Skeletal muscle tissue (tissue), 4 donors: ENCODE results near the gene DTYMK. TPM values are rescaled to one million over a fixed set of nuclear protein-coding genes. Genes with fewer than 3 reads are reported as not detected.

Experiments used
- H3K27ac ChIP-seq: one replicate; pipeline ENCODE4 v1.7.0; 2013; ENCODE audit warnings: mild to moderate bottlenecking, low read depth, low read length, inconsistent platforms
- H3K27me3 ChIP-seq, 3 donors: one replicate each; pipeline ENCODE4 v1.7.0; 2013; ENCODE audit warnings: low read length in 3 of 3; ENCODE audit not compliant: control insufficient read depth in 3 of 3, insufficient read depth in 3 of 3
- H3K36me3 ChIP-seq, 3 donors: one replicate each; pipeline ENCODE4 v1.7.0; 2013; ENCODE audit warnings: low read length in 3 of 3; ENCODE audit not compliant: control insufficient read depth in 3 of 3, insufficient read depth in 3 of 3
- H3K4me1 ChIP-seq, 3 donors: one replicate each; pipeline ENCODE4 v1.7.0; 2013; ENCODE audit warnings: low read length in 3 of 3, mild to moderate bottlenecking in 3 of 3; ENCODE audit not compliant: control insufficient read depth in 3 of 3, insufficient read depth in 3 of 3
- H3K4me3 ChIP-seq, 3 donors: one replicate each; pipeline ENCODE4 v1.7.0; 2013; ENCODE audit warnings: low read length in 3 of 3
- H3K9ac ChIP-seq, 3 donors: one replicate each; pipeline ENCODE4 v1.7.0; 2013; ENCODE audit warnings: low read length in 3 of 3, mild to moderate bottlenecking in 3 of 3, moderate library complexity in 2 of 3, low read depth in 1 of 3
- H3K9me3 ChIP-seq, 3 donors: one replicate each; pipeline ENCODE4 v1.7.0; 2013; ENCODE audit warnings: low read length in 3 of 3; ENCODE audit not compliant: control insufficient read depth in 3 of 3
- total RNA-seq: library from RNA; depleted of rRNA; stranded (reverse); fragments of >200 nt; gene quantifications from one replicate; pipeline ENCODE4 v1.2.3, GENCODE V29; 2014
- donor health status: Osteomylitis.

The DTYMK gene
- total RNA-seq, 1 donor from 2014 or later, result 14.1 TPM

DNA sequence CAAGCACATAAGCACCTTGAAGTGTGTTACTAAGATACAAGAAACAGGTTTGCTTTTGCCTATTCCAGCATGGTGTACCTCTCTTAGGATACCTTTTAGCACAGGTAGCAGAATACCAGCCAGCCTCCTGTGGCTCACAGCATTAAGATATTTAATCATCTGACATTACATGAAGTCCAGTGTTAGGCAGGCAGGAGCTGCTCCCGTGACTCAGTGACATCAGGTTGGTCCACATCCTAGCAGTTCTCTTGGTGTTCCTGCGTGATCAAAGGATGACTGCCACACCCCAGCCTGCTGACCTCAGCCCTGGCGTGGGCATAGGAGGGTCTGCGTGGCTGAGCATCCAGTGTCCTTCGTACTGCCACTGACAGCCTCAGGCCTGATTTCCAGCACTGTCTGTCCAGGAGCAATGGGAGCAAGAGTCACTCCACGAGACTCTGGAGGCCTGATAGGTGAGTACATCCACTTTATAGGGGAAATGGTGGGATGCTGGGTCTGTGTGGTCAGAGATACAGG, 3.6 kb upstream of the DTYMK start:
- Histone ChIP-seq H3K4me1 (peaks cover 19 to 35% (median 23%) of the 10 kb centered on the region in 3 donors), H3K36me3 (peaks cover 18 to 28% (median 25%) of the 10 kb centered on the region in 3 donors), H3K27me3 (no peaks in the 10 kb centered on the region)

DNA sequence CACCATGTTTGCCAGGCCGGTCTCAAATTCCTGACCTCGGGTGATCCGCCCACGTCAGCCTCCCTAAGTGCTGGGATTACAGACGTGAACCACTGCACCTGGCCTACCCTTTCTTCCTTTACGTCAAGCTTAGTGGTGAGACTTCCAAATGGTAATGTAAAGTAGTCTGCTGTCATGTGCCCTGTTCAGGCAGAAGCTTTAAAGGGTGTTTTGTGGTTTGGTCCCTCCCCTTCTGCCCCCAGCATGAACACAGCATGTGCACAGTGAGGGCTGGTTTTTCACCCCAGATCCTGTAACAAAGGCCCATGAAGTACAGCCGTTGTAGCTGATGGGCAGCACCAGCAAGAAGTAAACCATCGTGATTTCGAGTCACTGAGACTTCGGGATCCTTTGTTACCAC, 2.7 kb upstream of the DTYMK start:
- H3K9me3 ChIP-seq, result no peaks in the 10 kb centered on the region
- H3K36me3 ChIP-seq, result peaks cover 18 to 28% (median 25%) of the 10 kb centered on the region in 3 donors
- H3K4me1 ChIP-seq, result peaks cover 19 to 35% (median 23%) of the 10 kb centered on the region in 3 donors
- H3K27ac ChIP-seq, result no peak overlapping the region
- H3K4me3 ChIP-seq, result no peak overlapping the region
- no peak overlapping the region for H3K9ac ChIP-seq
- no peaks in the 10 kb centered on the region for H3K27me3 ChIP-seq

More for the DNA sequence above, 3.6 kb upstream of the DTYMK start:
- H3K9me3 ChIP-seq, result no peaks in the 10 kb centered on the region
- peak overlapping the region in 1 of 3 donors; percentile 8 for H3K9ac ChIP-seq
- no peak overlapping the region for H3K27ac ChIP-seq
- no peak overlapping the region for H3K4me3 ChIP-seq

DNA sequence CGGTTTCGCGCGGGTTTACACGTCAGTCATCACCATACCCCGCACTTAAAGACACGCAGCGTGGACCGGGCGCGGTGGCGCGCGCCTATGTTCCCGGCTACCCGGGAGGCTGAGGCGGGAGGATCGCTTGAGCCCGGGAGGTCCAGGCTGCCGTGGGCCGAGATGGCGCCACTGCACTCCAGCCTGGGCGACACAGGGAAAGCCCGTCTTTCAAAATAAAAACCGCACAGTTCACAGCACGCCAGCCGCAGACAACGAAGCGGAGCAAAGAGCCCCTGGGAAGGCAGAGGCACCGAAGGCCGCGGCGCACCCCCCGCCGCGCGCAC, 328 bp downstream of the DTYMK start:
- H3K4me1 ChIP-seq, result peaks cover 20 to 42% (median 21%) of the 10 kb centered on the region in 3 donors
- no peaks in the 10 kb centered on the region for H3K9me3 ChIP-seq
- peak overlapping the region; percentile 85 to 86 (median 85) for H3K4me3 ChIP-seq
- peak overlapping the region; percentile 81 to 95 (median 88) for H3K9ac ChIP-seq
- H3K36me3 ChIP-seq, result peaks cover 9 to 21% (median 14%) of the 10 kb centered on the region in 3 donors
- H3K27ac ChIP-seq, result peak overlapping the region; percentile 95
- H3K27me3 ChIP-seq, result no peaks in the 10 kb centered on the region

DNA sequence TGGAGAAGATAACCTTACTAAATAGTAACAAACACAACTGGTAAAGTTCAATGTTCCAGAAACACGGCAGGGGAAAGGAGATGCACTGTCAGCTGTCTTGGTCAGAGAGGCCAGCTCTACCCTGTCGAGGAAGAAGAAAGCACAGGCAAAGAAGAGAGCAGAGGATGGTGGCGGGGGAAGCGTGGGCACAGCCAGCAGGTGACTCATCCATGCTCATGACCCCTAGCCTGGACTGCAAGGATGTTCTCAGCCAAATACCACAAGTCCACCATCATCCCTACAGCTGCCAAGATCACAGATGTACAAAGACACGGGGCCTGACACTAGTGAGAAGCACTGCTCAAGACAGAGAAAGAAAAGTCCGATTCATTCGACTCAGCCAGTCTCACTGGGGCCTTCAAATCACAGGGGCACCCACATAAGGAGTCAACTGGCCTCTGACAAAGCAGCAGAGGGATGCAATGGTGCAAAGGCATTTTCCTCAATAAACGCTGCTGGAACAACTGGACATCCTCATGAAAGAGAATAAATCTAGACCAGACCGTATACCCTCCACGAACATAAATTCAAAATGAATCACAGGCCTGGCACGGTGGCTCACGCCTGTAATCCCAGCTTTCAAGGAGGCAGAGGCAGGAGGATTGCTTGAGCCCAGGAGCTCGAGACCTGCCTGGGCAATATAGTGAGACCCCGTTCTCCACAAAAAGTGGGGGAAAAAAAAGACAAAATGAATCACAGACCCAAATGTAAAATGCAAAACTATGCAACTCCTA, 5.6 kb downstream of the DTYMK start:
- Histone ChIP-seq H3K36me3 (peaks cover 12 to 28% (median 26%) of the 10 kb centered on the region in 3 donors), H3K27ac (peak overlapping the region; percentile 4)

DNA sequence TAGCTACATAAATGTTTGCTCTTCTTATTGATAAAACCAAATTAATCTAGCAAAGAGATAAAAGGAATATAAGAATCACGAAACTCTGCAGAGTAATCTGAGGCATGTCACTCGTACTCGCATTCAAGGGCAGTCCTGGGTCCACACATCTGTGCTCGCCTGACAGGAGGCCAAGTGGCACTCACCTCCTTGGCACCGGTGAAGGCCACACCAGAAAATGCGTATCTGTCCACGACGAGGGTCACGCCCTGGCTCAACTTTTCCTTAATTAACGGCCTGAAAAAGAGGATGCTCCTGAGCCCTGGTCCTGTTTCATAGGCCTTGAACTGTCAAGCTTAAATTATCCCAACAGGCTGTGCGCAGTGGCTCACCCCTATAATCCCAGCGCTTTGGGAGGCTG, 6.6 kb downstream of the DTYMK start:
- Histone ChIP-seq H3K9me3 (no peaks in the 10 kb centered on the region), H3K4me3 (no peak overlapping the region), H3K36me3 (peaks cover 12 to 29% (median 29%) of the 10 kb centered on the region in 3 donors), H3K4me1 (peaks cover 0 to 13% (median 8%) of the 10 kb centered on the region in 3 donors), H3K9ac (no peak overlapping the region), H3K27me3 (no peaks in the 10 kb centered on the region), H3K27ac (no peak overlapping the region)

More for the DNA sequence above, 5.6 kb downstream of the DTYMK start:
- peaks cover 6 to 20% (median 8%) of the 10 kb centered on the region in 3 donors for H3K4me1 ChIP-seq
- H3K9ac ChIP-seq, result peak overlapping the region in 2 of 3 donors; percentile 14 to 58
- no peaks in the 10 kb centered on the region for H3K27me3 ChIP-seq
- H3K9me3 ChIP-seq, result no peaks in the 10 kb centered on the region
- H3K4me3 ChIP-seq, result no peak overlapping the region

DNA sequence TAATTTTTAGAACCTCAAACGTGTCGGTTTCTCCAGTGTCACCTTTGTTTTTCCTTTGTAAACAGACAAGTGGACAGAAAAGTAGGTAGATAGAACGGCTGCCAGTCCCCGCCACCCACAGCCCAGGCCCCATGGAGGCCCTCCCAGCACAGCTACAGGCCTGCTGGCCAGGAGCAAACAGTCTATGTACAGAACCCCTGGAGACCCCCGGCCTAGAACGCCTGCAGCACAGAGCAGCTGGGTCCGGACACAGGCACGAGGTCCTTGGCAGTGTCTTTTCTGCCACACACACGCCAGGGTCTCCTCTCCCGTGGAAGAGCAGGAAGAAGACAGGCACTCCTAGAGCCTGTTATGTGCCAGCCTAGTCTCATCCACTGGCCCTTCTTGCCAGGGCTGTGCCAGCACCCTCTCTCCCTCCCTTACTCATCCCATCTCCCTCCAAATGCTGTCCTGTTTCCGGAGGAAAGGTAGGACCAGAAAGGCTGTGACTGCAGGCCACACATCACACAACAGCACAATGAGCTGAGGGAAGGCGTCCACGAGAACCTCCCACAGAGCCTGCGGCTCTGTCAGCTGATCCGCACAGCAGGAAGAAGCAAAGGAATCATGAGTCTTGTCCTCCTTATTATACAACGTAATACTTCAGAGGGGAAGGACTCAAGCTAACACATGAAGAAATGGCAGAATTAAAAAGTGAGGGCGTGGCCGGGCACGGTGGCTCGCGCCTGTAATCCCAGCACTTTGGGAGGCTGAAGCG, 7.7 kb downstream of the DTYMK start:
- Histone ChIP-seq H3K27ac (no peak overlapping the region), H3K9ac (no peak overlapping the region), H3K27me3 (no peaks in the 10 kb centered on the region), H3K4me3 (no peak overlapping the region), H3K9me3 (no peaks in the 10 kb centered on the region), H3K4me1 (peaks cover 0 to 13% (median 8%) of the 10 kb centered on the region in 3 donors), H3K36me3 (peaks cover 12 to 33% (median 29%) of the 10 kb centered on the region in 3 donors)

DNA sequence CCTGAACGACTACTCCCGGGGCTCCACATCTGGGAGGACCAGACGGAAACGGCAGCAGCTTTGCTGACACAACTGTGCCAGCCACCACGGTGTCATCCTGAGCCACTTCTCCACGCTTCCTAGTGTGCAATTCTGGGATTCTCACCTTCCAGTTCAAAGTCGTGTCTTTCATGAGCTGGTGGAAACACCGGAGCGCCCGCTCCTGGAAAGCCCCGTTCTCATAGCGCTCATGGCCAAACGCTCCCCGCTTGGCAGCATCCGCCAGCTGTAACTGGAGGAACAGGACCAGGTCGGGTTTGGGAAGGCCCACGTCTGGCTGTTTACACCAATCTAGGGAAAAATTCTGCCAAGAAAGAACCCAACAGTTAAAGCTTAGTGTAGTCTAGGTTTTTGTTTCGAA, 8.3 kb downstream of the DTYMK start:
- Histone ChIP-seq H3K9me3 (no peaks in the 10 kb centered on the region), H3K27me3 (no peaks in the 10 kb centered on the region), H3K27ac (no peak overlapping the region), H3K9ac (no peak overlapping the region), H3K4me1 (peaks cover 0 to 13% (median 8%) of the 10 kb centered on the region in 3 donors), H3K36me3 (peaks cover 12 to 33% (median 29%) of the 10 kb centered on the region in 3 donors), H3K4me3 (no peak overlapping the region)

DNA sequence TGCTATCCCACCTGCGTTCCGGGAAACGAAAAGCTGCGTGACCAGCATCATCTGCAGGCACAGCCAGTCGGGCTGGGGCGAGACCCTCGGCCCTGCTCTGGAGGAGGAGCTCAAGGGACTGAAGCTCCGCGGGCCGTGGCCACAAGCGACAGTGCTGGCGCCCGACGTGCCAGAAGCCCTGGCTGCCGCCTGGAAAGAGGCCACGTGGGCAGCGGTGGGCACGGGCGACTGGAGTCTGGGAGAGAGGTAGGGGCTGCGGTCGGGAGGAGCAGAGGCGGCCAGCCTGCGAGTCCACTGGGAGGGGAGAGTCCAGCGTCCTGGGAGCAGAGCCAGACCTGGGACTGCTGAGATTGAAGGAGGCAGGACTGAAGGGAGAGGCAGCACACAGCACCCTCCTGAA, 9.2 kb downstream of the DTYMK start:
- no peaks in the 10 kb centered on the region for H3K9me3 ChIP-seq
- H3K27ac ChIP-seq, result no peak overlapping the region
- H3K4me3 ChIP-seq, result no peak overlapping the region
- no peak overlapping the region for H3K9ac ChIP-seq
- H3K27me3 ChIP-seq, result no peaks in the 10 kb centered on the region
- H3K4me1 ChIP-seq, result peaks cover 0 to 13% (median 8%) of the 10 kb centered on the region in 3 donors
- peaks cover 16 to 37% (median 26%) of the 10 kb centered on the region in 3 donors for H3K36me3 ChIP-seq

DNA sequence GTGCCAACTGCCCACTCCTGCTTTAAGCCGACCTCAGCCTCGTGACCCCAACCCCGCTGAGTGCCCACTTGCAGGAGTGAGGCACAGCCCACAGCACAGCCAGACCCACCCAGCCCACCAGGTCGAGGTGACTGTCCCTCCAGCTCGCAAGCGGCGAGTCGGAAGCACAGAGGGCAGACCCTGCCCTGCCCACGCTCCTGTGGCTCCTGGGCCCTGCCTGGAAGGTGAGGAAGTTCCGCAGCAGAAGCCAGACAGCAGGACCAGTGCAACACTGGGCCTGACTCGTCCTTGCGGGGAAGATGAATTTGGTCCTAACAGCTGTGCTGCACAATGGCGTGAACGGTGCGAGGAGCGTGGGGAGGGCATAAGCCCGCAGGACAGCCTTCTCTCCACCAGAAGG, 9.9 kb downstream of the DTYMK start:
- no peak overlapping the region for H3K4me3 ChIP-seq
- H3K4me1 ChIP-seq, result peaks cover 0 to 11% (median 8%) of the 10 kb centered on the region in 3 donors
- no peaks in the 10 kb centered on the region for H3K9me3 ChIP-seq
- H3K27ac ChIP-seq, result no peak overlapping the region
- no peak overlapping the region for H3K9ac ChIP-seq
- no peaks in the 10 kb centered on the region for H3K27me3 ChIP-seq
- H3K36me3 ChIP-seq, result peaks cover 18 to 42% (median 23%) of the 10 kb centered on the region in 3 donors
